Trophoblast cell (in vitro differentiated cells and primary cell): ENCODE measurements around the gene WFS1.

Experiments
- DNase-seq, 2 donors: peaks; one replicate each; pipeline ENCODE4 v3.0.0-alpha.2; 2016
- H2AFZ ChIP-seq: 2 replicates; pipeline ENCODE4 v1.6.1; 2013; ENCODE audit warnings: low read length, moderate library complexity, mild to moderate bottlenecking; ENCODE audit not compliant: insufficient read depth, poor library complexity
- H2AK5ac ChIP-seq: 2 replicates; pipeline ENCODE4 v1.6.1; 2013; ENCODE audit warnings: mild to moderate bottlenecking, low read length
- H2BK120ac ChIP-seq: 2 replicates; pipeline ENCODE4 v1.6.1; 2013; ENCODE audit warnings: low read length, mild to moderate bottlenecking, moderate library complexity; ENCODE audit not compliant: insufficient read depth, poor library complexity
- H2BK12ac ChIP-seq: 2 replicates; pipeline ENCODE4 v1.6.1; 2013; ENCODE audit warnings: mild to moderate bottlenecking, low read length, moderate library complexity
- H2BK5ac ChIP-seq: 2 replicates; pipeline ENCODE4 v1.6.1; 2013; ENCODE audit warnings: low read length, low read depth, moderate library complexity, mild to moderate bottlenecking; ENCODE audit not compliant: poor library complexity
- H3K14ac ChIP-seq: 2 replicates; pipeline ENCODE4 v1.6.1; 2013; ENCODE audit warnings: mild to moderate bottlenecking, low read length
- H3K18ac ChIP-seq: 2 replicates; pipeline ENCODE4 v1.6.1; 2013; ENCODE audit warnings: mild to moderate bottlenecking, low read length
- H3K23ac ChIP-seq: 2 replicates; pipeline ENCODE4 v1.6.1; 2013; ENCODE audit warnings: low read length
- H3K27ac ChIP-seq: 2 replicates; pipeline ENCODE4 v1.5.1; 2013; ENCODE audit warnings: low read depth, mild to moderate bottlenecking, inconsistent platforms, low read length, moderate library complexity
- H3K27me3 ChIP-seq: 2 replicates; pipeline ENCODE4 v1.6.1; 2013; ENCODE audit warnings: inconsistent platforms, mild to moderate bottlenecking, low read length, moderate library complexity; ENCODE audit not compliant: insufficient read depth
- H3K36me3 ChIP-seq, 2 experiments: 1 replicate in 1 of 2; 2 replicates in 1 of 2; pipeline ENCODE4 v1.6.1; 2013; ENCODE audit warnings: low read length in 2 of 2, mild to moderate bottlenecking in 2 of 2, moderate library complexity in 1 of 2; ENCODE audit not compliant: insufficient read depth in 2 of 2, control insufficient read depth in 1 of 2
- H3K4ac ChIP-seq: 2 replicates; pipeline ENCODE4 v1.6.1; 2013; ENCODE audit warnings: low read depth, mild to moderate bottlenecking, low read length, moderate library complexity
- H3K4me1 ChIP-seq, 2 experiments: 1 replicate in 1 of 2; 2 replicates in 1 of 2; pipeline ENCODE4 v1.6.1; 2013; ENCODE audit warnings: low read length in 2 of 2, mild to moderate bottlenecking in 2 of 2, moderate library complexity in 1 of 2; ENCODE audit not compliant: insufficient read depth in 2 of 2, control insufficient read depth in 1 of 2
- H3K4me2 ChIP-seq: 2 replicates; pipeline ENCODE4 v1.6.1; 2013; ENCODE audit warnings: inconsistent platforms, mild to moderate bottlenecking, low read length, moderate library complexity
- H3K4me3 ChIP-seq: 2 replicates; pipeline ENCODE4 v1.5.1; 2013; ENCODE audit warnings: mild to moderate bottlenecking, low read depth, low read length, inconsistent platforms
- H3K79me1 ChIP-seq: one replicate; pipeline ENCODE4 v1.6.1; 2013; ENCODE audit warnings: low read length
- H3K79me2 ChIP-seq: 2 replicates; pipeline ENCODE4 v1.6.1; 2013; ENCODE audit warnings: low read length, mild to moderate bottlenecking; ENCODE audit not compliant: control insufficient read depth, insufficient read depth, poor library complexity
- H3K9ac ChIP-seq: 2 replicates; pipeline ENCODE4 v1.6.1; 2013; ENCODE audit warnings: mild to moderate bottlenecking, low read length
- H3K9me3 ChIP-seq: 2 replicates; pipeline ENCODE4 v1.6.1; 2013; ENCODE audit warnings: low read depth, mild to moderate bottlenecking, control low read depth, inconsistent platforms, low read length; ENCODE audit not compliant: insufficient read depth
- H4K12ac ChIP-seq: 2 replicates; pipeline ENCODE4 v1.6.1; 2013; ENCODE audit warnings: low read depth, mild to moderate bottlenecking, low read length, moderate library complexity
- H4K8ac ChIP-seq: 2 replicates; pipeline ENCODE4 v1.6.1; 2013; ENCODE audit warnings: low read depth, mild to moderate bottlenecking, low read length, moderate library complexity
- H4K91ac ChIP-seq: one replicate; pipeline ENCODE4 v1.6.1; 2013; ENCODE audit warnings: low read depth, mild to moderate bottlenecking, low read length, moderate library complexity
- WGBS: extraction: QIAGEN DNeasy Blood & Tissue Kit; methylation state at CpG from one replicate; pipeline ENCODE4 v1.1.7; 2013; ENCODE audit warnings: missing lambda C conversion rate; ENCODE audit not compliant: insufficient read length, insufficient coverage; ENCODE audit errors: extremely low coverage; 5-methylcytosine and 5-hydroxymethylcytosine counted together

Gene WFS1

DNA sequence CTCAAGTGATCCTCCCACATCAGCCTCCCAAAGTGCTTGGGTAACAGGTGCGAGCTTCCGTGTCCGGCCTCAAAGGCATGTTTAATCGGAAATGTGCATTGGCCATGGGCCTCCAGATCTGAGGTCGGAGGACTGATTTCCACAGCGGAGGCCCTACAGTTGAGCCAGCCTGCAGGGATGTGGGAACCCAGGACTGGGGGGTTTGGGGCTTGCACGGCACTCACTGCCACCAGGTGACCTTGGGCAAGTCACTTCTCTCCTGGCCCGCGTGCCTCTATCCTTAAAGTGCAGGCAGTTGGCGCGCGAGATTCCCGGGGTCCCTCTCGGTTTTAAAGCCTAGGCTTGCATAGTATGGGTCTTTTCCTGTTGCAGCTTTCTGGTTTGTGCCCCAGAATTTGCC lies 18.3 kb upstream of the WFS1 start:
- no peaks in the 10 kb centered on the region for H3K79me1 ChIP-seq
- no peaks in the 10 kb centered on the region for H3K79me2 ChIP-seq
- WGBS = no CpG with 5 or more reads among the region's 14 CpGs
- H4K12ac ChIP-seq = no peak overlapping the region
- DNase-seq = no peak
- H2AK5ac ChIP-seq = no peak overlapping the region
- H3K18ac ChIP-seq = no peak overlapping the region
- no peak overlapping the region for H3K14ac ChIP-seq
- no peak overlapping the region for H3K23ac ChIP-seq
- H3K9me3 ChIP-seq = peaks cover 3% of the 10 kb centered on the region
- no peak overlapping the region for H4K8ac ChIP-seq
- H2BK5ac ChIP-seq = no peak overlapping the region
- no peak overlapping the region for H4K91ac ChIP-seq
- no peaks in the 10 kb centered on the region for H3K36me3 ChIP-seq
- no peak overlapping the region for H2AFZ ChIP-seq
- H3K4me3 ChIP-seq = no peak overlapping the region
- no peak overlapping the region for H2BK12ac ChIP-seq
- H3K9ac ChIP-seq = no peak overlapping the region
- H3K4me2 ChIP-seq = no peak overlapping the region
- H3K27me3 ChIP-seq = no peaks in the 10 kb centered on the region
- no peak overlapping the region for H3K27ac ChIP-seq
- no peak overlapping the region for H2BK120ac ChIP-seq
- no peak overlapping the region for H3K4ac ChIP-seq
- H3K4me1 ChIP-seq = no peaks in the 10 kb centered on the region

DNA sequence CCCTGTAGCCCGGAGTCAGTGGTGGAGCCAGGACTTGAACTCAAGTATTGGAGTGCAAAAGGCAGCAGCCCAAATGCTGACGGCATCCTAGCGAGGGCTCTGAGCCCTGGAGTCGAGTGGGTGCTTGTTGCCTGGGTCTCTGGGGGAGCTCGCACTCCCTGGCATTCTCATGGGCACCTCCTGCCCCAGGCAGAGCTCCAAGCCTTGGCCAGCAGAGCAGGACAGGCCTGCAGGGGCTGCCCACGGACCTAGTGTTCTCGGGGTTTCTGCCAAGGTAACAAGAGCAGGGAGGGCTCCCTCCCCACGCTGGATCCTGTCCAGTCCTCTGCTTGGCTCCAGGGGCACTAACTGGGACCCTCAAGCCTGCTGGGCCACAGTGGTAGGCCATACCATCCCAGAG lies 17.6 kb upstream of the WFS1 start:
- H3K79me1 ChIP-seq = no peaks in the 10 kb centered on the region
- no peaks in the 10 kb centered on the region for H3K27me3 ChIP-seq
- no peaks in the 10 kb centered on the region for H3K79me2 ChIP-seq
- H3K4me1 ChIP-seq = no peaks in the 10 kb centered on the region
- WGBS = no CpG with 5 or more reads among the region's 8 CpGs
- no peak overlapping the region for H4K91ac ChIP-seq
- no peak overlapping the region for H2BK12ac ChIP-seq
- no peak overlapping the region for H3K14ac ChIP-seq
- H3K9me3 ChIP-seq = no peaks in the 10 kb centered on the region
- no peak overlapping the region for H3K4me3 ChIP-seq
- no peak overlapping the region for H2AFZ ChIP-seq
- no peak overlapping the region for H2AK5ac ChIP-seq
- H2BK120ac ChIP-seq = no peak overlapping the region
- no peak overlapping the region for H2BK5ac ChIP-seq
- H3K18ac ChIP-seq = no peak overlapping the region
- H3K36me3 ChIP-seq = no peaks in the 10 kb centered on the region
- H3K9ac ChIP-seq = no peak overlapping the region
- H3K27ac ChIP-seq = no peak overlapping the region
- no peak overlapping the region for H3K23ac ChIP-seq
- no peak overlapping the region for H4K12ac ChIP-seq
- H3K4me2 ChIP-seq = no peak overlapping the region
- no peak overlapping the region for H4K8ac ChIP-seq
- no peak overlapping the region for H3K4ac ChIP-seq
- DNase-seq = no peak

DNA sequence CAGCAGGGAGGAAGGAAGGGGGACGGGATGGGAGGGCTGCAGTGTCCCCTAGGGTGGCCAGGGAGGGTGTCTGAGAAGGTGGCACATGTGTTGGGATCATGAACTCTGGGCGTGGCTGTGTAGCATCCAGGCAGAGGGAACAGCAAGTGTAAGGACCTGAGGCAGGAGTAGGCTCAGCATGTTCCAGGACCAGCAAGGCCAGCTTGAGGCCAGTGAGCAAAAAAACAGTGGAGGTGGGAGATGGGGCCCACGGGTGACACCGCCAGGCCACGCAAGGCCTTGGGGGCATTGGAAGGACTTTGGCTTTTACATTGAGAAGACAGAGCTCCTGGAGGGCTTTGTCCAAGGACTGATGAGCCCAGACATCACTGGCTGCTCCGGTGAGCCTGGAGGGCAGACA lies 16.5 kb upstream of the WFS1 start:
- no peak overlapping the region for H3K27ac ChIP-seq

DNA sequence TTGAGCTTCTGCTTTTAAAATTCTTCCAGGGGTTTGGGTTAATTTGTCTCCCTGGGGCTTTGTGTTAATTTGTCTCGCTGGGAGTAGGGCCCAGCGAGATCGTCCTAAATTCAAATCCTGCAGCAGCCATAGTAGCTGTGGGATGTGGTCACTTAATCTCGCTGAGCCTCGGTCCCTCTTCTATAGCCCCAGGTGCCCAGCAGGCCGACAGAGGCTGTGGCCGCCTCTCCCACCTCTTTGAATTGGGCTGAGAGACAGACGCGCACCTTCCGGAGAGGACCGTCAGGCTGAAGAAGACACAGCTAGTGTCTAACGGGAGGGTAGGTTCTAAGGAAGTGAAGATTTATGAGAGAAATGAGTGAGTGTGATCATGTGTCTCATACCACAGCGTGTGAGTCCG lies 15.7 kb upstream of the WFS1 start:
- no peak overlapping the region for H3K14ac ChIP-seq
- H3K18ac ChIP-seq = no peak overlapping the region
- DNase-seq = no peak
- no peak overlapping the region for H3K4me2 ChIP-seq
- no peaks in the 10 kb centered on the region for H3K27me3 ChIP-seq
- no peak overlapping the region for H4K12ac ChIP-seq
- no peaks in the 10 kb centered on the region for H3K79me2 ChIP-seq
- H3K27ac ChIP-seq = no peak overlapping the region
- no peak overlapping the region for H3K9ac ChIP-seq
- no peak overlapping the region for H3K4ac ChIP-seq
- no peaks in the 10 kb centered on the region for H3K36me3 ChIP-seq
- no peak overlapping the region for H2BK5ac ChIP-seq
- H2AFZ ChIP-seq = no peak overlapping the region
- no peak overlapping the region for H2BK120ac ChIP-seq
- WGBS = no CpG with 5 or more reads among the region's 14 CpGs
- H3K23ac ChIP-seq = no peak overlapping the region
- no peaks in the 10 kb centered on the region for H3K9me3 ChIP-seq
- H3K4me3 ChIP-seq = no peak overlapping the region
- H3K79me1 ChIP-seq = no peaks in the 10 kb centered on the region
- H4K8ac ChIP-seq = no peak overlapping the region
- H3K4me1 ChIP-seq = no peaks in the 10 kb centered on the region
- no peak overlapping the region for H2AK5ac ChIP-seq
- H4K91ac ChIP-seq = no peak overlapping the region
- H2BK12ac ChIP-seq = no peak overlapping the region

More for the DNA sequence above, 16.5 kb upstream of the WFS1 start:
- Histone ChIP-seq H3K4me1 (no peaks in the 10 kb centered on the region), H3K14ac (no peak overlapping the region), H3K36me3 (no peaks in the 10 kb centered on the region), H4K91ac (no peak overlapping the region), H3K9ac (no peak overlapping the region), H4K12ac (no peak overlapping the region), H4K8ac (no peak overlapping the region), H2BK5ac (no peak overlapping the region), H2BK12ac (no peak overlapping the region), H3K23ac (no peak overlapping the region), H3K4ac (no peak overlapping the region), H3K79me2 (no peaks in the 10 kb centered on the region), H3K79me1 (no peaks in the 10 kb centered on the region), H2BK120ac (no peak overlapping the region), H3K4me3 (no peak overlapping the region), H3K18ac (no peak overlapping the region), H3K4me2 (no peak overlapping the region), H2AK5ac (no peak overlapping the region), H2AFZ (no peak overlapping the region), H3K27me3 (no peaks in the 10 kb centered on the region), H3K9me3 (no peaks in the 10 kb centered on the region)
- DNase-seq = no peak
- WGBS = no CpG with 5 or more reads among the region's 6 CpGs
